Uterus (tissue), 2 donors: ENCODE results near the gene NEMP1.

ENCODE experiments used
- CTCF ChIP-seq, 4 experiments: fragments of 200-600 bp in 2 of 4; fragments of 450-650 bp in 2 of 4; sonication (generic) in 2 of 4; IDR thresholded peaks; one replicate each; pipeline ENCODE4 v1.5.1; 2016 to 2019; ENCODE audit warnings: antibody characterized with exemption in 4 of 4, mild to moderate bottlenecking in 2 of 4, moderate library complexity in 1 of 4
- POLR2A ChIP-seq, 2 donors: fragments of 450-650 bp; IDR thresholded peaks; one replicate each; pipeline ENCODE4 v1.6.1; 2016; ENCODE audit warnings: antibody characterized with exemption in 2 of 2, mild to moderate bottlenecking in 1 of 2, moderate library complexity in 1 of 2

GRCh38 chr12:57012600-57013465 is 65.8 kb downstream of the NEMP1 start:
- TF ChIP-seq CTCF (IDR thresholded peaks at IDR 0.05) (no peak), POLR2A (IDR thresholded peaks at IDR 0.05) (no peak)
